Activated CD8-positive, alpha-beta memory T cell treated with anti-CD3 and anti-CD28 coated beads, Interleukin-2, amount 50 U/mL, for 4 hours (primary cell): ENCODE measurements around the gene GALNS.

Source experiments
- DNase-seq: peaks from one replicate; pipeline ENCODE4 v3.0.0-alpha.2; 2020

The GALNS gene

GRCh38 chr16:88888461-88889387, 32.0 kb upstream of the GALNS start:
- no peak for DNase-seq

GRCh38 chr16:88888057-88888456, 31.3 kb upstream of the GALNS start:
- no peak for DNase-seq

GRCh38 chr16:88886845-88887521, 30.2 kb upstream of the GALNS start:
- no peak for DNase-seq

GRCh38 chr16:88886420-88886844, 29.7 kb upstream of the GALNS start:
- DNase-seq = no peak

GRCh38 chr16:88885693-88886280, 29.0 kb upstream of the GALNS start:
- no peak for DNase-seq

GRCh38 chr16:88884569-88885271, 28.0 kb upstream of the GALNS start:
- DNase-seq = no peak

- DNase-seq = no peak
Measured at GRCh38 chr16:88883946-88884345, 27.2 kb upstream of the GALNS start.

- DNase-seq = no peak
Measured at GRCh38 chr16:88883117-88883895, 26.6 kb upstream of the GALNS start.

GRCh38 chr16:88882358-88883030, 25.7 kb upstream of the GALNS start:
- DNase-seq = no peak

GRCh38 chr16:88881675-88882357, 25.1 kb upstream of the GALNS start:
- DNase-seq = no peak

- DNase-seq = no peak
Measured at GRCh38 chr16:88881007-88881615, 24.4 kb upstream of the GALNS start.

GRCh38 chr16:88880226-88881006, 23.7 kb upstream of the GALNS start:
- DNase-seq = no peak

GRCh38 chr16:88879788-88880055, 23.0 kb upstream of the GALNS start:
- DNase-seq = no peak

- no peak for DNase-seq
Measured at GRCh38 chr16:88878967-88879787, 22.4 kb upstream of the GALNS start.

- DNase-seq = no peak
Measured at GRCh38 chr16:88878356-88878755, 21.6 kb upstream of the GALNS start.

GRCh38 chr16:88877564-88878289, 21.0 kb upstream of the GALNS start:
- no peak for DNase-seq

GRCh38 chr16:88876942-88877526, 20.3 kb upstream of the GALNS start:
- no peak for DNase-seq

GRCh38 chr16:88875703-88876234, 19.0 kb upstream of the GALNS start:
- no peak for DNase-seq
